Astrocyte of the spinal cord (primary cell): Measurements from ENCODE around the gene PTPRN2.

ENCODE experiments used
- DNase-seq: peaks from one replicate; pipeline ENCODE4 v3.0.0; 2011; ENCODE audit warnings: low read depth, low spot score
- H3K4me3 ChIP-seq: 2 replicates; pipeline ENCODE4 v1.5.1; 2011; ENCODE audit warnings: low read depth, mild to moderate bottlenecking, low read length, moderate library complexity
- CTCF ChIP-seq: IDR thresholded peaks from 2 replicates; pipeline ENCODE4 v1.5.1; 2012; ENCODE audit warnings: low read depth, mild to moderate bottlenecking, low read length, inconsistent platforms
- in situ Hi-C: cut with HindIII; loops from 2 replicates; pipeline ENCODE4 v1.10.0; 2017; ENCODE audit warnings: low sequenced_read_pairs

The PTPRN2 gene

GRCh38 chr7:157638563-157638962 is 949.1 kb downstream of the PTPRN2 start:
- no peak overlapping the region for H3K4me3 ChIP-seq
- TF ChIP-seq CTCF = no peak
- no peak for DNase-seq
- in situ Hi-C loops = no loop called here

GRCh38 chr7:157637216-157637949 is 950.2 kb downstream of the PTPRN2 start:
- no peak overlapping the region for H3K4me3 ChIP-seq
- in situ Hi-C loops = no loop called here
- TF ChIP-seq CTCF = no peak
- no peak for DNase-seq

GRCh38 chr7:157635669-157636068 is 952.0 kb downstream of the PTPRN2 start:
- no peak overlapping the region for H3K4me3 ChIP-seq
- in situ Hi-C loops = no loop called here
- no peak for DNase-seq
- TF ChIP-seq CTCF = no peak

- no peak overlapping the region for H3K4me3 ChIP-seq
- no peak for DNase-seq
- in situ Hi-C loops = no loop called here
- TF ChIP-seq CTCF = no peak
These were observed 952.5 kb downstream of the PTPRN2 start for GRCh38 chr7:157635148-157635500.

GRCh38 chr7:157634401-157635147 is 953.0 kb downstream of the PTPRN2 start:
- in situ Hi-C loops = no loop called here
- DNase-seq = no peak
- no peak for TF ChIP-seq CTCF
- no peak overlapping the region for H3K4me3 ChIP-seq

- in situ Hi-C loops = no loop called here
- DNase-seq = no peak
- no peak overlapping the region for H3K4me3 ChIP-seq
- TF ChIP-seq CTCF = no peak
These were observed 954.0 kb downstream of the PTPRN2 start for GRCh38 chr7:157633465-157634185.
